ENCODE measurements around the gene PLET1.

PLET1 gene

DNA sequence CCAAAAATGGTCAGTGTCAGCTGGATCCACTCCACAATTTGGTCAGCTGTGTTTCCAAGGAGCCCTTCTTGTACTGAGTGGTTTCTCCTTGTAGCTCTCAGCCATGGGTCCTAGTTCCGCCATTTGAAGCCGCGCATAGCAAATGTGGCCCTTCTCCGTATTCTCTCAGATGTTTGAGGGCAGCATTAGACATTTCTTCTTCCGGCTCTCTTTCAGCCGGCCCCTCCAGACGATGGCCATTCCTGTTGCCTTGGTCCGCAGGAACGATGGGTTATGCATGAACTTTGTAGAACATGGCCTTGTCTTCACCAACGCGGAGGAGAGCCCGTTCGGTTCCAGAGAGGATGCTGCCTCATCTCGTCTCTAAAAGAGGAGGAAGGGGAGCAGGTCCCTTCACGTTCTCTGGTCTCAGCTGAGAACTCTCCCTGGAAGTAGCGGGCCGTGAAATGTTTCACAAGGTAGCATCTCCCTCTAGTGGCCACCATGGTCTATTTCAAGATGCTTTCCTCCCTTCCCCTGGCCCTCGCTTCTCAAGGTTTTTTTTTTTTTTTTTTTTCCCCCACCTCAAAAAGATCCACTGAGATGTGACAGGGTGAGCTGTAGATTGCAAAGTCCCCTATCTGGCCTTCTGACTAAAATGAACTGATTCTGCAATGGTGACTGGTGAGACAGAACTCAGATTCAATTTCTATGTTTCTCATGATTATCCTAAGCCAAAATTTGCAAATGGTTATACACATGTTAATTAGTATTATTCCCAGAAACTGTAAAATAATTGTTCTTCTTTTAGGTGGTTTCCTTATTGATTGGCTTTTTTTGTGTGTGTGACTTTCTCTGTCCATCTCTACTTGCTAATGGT, 19.8 kb upstream of the PLET1 start:
- DNase-seq: peak; percentile 95

DNA sequence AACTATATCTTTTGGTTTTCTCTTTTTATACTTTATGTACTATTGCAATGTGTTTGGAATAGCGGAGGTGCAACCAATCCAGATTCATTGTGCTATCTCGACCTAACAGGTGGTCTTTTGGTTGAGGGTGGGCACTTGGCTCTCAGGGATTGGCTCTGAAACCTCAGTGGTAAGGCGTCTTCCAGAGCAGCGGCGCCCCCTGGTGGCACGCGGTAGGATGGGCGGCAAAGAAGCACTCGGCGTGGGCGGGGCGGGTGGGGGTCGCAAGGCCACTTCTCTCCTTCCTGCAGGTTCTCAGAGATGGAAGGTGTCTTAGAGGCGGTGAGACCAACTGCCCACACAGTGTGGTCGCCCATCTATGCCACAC, 19.2 kb upstream of the PLET1 start:
- DNase-seq: peak; percentile 85

DNA sequence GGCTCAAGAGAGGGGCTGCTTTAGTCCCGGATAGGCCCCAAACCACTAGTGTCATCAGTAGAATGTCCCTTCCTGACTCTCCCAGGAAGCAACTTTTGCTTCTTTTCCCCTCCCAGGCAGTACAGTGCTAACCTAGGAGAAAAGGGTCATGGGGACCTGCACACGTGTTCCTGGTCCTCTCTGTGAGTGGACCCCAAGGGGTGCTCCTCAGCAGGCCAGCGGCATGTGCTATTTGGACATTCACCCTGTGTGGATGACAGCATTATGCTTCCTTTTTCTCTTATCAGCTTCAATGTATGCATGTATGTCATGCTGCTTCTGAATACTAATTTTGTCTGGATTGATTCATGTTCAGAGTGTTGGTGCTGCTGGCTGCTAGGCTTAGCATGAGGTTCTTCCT, 18.1 kb upstream of the PLET1 start:
- no peak for DNase-seq

DNA sequence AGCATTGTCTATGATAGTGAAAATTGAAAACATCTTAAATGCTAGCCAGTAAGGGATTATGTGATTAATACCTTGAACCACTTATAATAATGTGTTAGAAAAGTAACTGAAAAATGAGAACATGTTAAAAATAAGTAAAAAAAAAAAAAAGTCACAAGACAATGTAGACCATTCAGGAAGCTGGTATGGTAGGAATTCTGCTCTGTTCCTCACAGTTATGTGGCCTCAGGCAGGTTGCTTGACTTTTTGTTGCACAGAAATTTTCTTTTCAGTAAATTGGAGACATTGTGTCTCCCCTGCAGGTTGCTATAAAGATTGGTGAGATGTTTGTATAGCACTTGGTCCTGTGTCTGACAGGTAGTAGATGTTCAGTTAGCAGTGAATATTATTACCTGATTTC, 17.3 kb upstream of the PLET1 start:
- no peak for DNase-seq

DNA sequence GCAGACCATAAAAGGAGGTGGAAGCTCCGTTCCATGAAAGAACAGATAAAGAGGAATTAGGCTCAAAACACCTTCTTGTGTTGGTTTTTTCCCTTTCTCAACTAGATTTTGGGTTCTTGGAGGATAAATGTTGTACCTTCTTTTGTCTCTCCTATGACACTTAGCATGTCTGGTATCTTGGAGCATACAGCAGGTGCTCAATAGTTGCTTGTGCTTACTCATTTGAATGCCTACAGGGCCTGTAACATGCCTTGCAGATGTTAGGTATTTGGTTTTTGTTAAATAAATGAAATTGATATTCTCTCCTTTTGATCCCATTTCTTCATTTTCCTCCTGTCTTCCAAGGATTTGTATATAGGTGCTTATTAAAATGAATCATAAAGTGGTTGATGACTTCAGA, 16.4 kb upstream of the PLET1 start:
- DNase-seq: no peak

DNA sequence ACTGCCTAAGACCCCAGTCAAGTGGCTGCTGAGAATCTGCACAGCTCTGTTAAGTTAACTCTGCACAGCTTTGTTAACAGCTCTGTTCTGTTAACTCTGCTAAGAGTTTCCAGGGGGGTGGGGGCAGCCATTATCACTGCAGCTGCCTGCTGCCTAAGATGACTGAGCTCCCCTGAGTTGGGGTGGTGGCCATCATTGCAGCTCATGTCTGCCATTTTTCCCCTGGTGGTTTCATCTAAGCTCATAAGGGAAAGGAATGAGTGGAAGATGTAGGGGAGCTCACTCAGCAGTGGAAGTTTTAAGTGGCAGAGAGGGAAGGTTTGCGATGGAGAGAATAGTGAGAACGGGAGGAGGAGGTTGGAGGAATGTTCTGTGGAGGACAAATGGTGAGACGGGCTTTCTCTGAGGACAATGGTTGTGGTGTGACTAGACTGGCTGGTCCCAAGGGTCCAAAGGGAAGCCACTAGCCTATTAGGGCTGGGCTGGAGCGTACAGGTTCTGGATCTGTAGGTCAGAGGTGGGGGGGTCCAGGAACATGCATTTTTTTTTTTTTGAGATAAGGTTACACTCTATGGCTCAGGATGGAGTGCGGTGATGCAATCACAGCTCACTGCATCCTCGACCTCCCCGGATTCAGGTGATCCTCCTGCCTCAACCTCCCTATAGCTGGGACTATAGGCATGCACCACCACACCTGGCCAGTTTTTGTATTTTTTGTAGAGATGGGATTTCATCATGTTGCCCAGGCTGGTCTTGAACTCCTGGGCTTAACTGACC, 13.5 kb upstream of the PLET1 start:
- DNase-seq: no peak

DNA sequence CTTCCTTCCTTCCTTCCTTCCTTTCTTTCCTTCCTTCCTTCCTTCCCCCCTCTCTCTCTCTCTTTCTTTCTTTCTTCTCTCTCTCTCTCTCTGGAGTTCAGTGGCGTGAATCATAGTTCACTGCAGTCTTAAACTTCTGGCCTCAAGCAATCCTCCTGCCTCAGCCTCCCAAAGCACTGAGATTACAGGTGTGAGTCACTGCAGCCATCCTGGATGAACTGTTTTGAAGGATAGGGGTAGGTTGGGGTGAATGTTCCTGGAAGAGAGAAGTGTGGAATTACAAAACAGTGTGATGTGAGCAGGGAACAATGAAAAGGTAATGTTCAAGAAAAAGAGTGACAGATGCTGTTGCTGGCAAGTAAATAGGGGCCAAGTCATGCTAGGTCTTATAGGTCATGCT, 12.4 kb upstream of the PLET1 start:
- no peak for DNase-seq

DNA sequence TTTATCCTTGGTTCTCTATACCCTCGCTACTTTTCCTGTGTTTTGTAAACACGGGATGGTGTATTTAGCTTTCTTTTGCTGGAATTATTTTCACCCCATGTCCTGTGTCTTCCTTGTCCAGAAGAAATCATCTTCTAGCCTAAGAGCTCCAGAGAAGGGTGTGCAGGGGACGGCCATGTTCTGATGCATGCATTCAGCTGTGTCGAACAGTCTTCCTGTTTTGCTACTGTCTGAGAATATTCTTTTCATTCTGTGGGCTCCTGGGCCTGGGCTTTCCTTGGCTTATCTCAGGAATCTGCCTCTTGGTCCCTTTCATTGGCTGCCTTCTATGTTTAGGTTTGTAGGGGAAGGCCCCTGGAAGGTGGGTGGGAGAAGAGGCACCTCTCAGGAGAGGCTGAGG, 10.6 kb upstream of the PLET1 start:
- no peak for DNase-seq

DNA sequence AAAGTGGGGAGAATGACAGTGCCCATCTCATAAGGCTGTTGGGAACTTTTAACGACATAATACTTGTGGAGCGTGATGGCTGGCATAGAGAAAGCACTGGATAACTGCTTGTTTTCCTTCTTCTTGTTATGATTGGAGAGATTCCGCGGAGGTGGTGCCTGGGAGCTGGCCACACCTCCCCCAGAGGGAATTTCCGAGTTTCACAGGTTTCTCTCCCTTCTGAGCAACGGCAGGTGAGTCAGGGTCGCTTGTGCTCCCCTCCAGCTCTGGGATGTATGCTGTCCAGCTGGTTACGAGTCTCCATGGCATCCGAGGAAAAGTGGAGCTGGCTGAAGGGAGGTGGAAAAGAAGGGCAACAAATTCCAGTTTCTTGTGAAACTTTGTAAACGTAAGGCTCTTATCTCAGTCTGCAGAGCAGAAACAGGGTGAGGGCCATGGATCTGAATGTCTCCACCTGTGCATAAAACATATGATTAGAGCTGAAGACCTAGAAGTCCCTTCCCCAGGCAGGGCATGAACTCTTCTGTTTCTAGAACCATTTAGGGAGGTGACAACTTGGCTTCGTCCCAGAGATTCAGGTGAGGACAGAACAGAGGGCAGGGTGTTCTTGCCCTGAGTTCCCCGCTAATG, 10.0 kb upstream of the PLET1 start:
- DNase-seq: no peak

DNA sequence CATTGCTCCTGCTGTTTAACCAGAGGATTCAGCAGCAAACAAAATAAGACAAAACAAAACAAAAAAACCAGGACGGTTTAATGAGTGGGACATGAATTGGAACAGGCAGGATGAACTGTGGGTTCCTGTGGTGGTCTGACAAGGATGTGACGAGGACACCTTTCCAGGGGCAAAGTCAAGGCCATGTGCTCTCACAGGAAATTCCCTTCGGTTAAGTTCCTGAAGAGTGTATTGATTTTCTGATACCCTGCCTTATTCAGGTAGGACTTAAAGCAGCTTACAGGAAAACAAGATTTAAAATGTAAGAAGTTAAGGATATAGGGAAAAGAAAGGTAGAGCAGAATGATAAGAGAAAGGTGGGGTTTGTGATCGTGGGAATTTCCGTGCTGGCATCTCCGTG, 8.5 kb upstream of the PLET1 start:
- DNase-seq: no peak

DNA sequence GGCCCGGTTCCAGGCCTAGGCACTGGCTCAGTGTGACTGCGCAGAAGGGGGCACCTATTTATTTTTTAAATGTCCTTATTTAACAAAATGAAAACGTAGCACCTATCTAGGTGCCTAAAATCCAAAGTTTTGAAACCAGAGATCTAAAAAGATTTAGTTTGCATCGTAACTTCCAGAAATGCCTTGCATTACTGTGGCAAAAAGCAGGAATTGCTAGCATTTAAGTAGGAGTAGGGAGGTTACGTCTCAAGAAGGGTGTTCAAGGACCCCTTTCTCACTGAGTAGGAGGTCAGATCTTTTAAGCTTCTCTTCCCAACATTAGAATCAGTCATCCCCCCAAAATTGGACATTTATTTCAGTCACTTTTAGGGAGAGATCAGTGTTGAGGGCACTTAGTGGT, 7.7 kb upstream of the PLET1 start:
- DNase-seq: no peak

DNA sequence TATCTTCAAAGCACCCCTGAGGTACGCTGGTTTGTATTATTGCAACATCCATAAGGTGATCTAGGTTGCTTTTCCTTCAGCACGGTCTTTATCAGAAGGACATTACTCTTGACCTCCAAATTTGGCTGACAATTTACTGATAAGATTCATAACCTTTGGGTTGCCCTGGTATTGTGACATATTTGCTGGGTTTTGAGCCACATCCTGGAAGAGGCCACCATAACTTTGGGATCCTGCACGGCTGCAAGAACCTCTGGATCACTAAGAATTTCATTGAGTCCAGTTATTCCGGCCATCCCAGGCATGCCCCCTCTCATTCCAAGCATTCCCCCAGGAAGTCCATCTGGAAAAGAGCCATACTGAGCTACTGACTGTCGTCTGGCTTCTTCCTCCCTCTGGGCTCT, 6.5 kb upstream of the PLET1 start:
- no peak for DNase-seq

DNA sequence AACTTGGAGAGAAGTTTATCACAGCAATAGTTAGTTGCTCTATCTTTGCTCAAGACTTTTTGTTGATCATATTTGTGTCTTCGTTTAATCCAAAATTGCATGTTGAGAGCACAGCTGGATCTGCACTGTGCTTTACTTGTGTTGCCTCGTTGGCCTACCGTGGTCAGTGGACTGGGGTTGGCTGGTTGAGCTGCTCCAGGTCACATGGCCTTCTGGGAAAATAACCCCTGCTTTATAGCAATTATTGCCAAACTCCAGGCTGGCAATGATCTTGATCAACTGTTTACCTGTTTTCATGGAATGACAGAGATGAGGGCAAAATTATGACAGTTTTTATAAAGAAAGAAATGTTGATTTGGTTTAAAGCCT, 5.7 kb upstream of the PLET1 start:
- DNase-seq: no peak

DNA sequence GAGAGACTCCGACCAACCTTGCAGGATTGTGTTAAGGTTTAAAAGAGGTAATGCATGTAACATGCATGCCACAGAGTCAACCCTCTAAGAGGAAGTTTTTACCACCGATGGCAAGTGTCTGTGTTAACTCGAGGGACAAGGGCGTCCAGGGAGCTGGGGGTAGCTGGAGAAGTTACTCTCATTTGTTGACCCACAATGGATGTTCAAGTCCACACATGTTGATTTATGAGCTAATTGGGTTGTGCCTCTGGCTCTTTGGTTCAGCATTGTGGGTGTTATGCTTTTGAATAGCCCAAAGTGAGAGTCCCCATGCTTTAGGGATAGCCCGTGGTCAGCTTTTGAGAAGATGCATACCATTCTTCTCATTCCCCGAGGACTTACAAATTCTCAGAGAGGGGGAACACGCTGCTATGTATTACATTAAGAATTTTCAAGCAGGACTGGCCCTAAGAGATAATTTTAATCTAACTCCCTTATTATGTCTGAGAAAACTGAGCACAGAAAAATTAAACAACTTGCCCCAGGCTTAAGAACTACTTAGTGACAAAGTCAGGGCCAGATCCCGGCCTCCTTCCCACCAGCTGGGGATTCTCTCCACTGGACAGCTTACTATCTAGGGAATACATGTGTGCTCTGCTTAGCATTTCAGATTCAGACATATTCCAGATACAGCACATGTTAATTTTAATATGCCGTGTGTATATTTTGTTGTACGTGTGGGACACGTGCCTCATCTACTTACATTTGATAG, 5.2 kb upstream of the PLET1 start:
- no peak for DNase-seq

DNA sequence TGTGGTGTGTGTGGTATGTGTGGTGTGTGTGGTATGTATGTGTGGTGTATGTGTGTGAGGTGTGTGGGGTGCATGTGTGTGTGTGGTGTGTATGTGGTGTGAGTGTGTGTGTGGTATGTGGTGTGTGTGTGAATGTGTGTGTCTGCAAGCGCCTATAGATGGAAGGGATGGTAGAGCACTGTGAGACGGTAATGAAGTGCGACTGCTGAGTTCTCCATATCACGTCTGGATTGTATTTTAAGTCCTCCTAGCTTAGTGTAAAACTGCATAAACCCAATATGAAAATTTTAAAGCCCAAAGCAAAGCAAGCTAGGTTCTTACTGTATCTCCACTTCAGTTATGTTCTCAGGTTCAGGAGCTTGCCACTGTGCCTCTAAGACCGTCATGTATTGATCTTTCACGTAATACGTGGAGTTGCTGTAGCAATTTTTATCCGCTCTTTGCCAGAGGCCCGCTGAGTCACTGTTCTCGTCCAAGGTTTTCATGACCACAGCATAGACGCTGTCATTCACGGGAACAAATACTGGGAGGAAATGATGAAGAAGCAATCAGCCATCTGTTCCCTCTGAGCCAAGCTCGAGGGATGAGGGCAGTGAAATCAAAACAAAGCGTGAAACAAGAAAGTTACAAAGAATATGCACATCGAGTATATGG, 5.5 kb downstream of the PLET1 start:
- peak; percentile 31 for DNase-seq

DNA sequence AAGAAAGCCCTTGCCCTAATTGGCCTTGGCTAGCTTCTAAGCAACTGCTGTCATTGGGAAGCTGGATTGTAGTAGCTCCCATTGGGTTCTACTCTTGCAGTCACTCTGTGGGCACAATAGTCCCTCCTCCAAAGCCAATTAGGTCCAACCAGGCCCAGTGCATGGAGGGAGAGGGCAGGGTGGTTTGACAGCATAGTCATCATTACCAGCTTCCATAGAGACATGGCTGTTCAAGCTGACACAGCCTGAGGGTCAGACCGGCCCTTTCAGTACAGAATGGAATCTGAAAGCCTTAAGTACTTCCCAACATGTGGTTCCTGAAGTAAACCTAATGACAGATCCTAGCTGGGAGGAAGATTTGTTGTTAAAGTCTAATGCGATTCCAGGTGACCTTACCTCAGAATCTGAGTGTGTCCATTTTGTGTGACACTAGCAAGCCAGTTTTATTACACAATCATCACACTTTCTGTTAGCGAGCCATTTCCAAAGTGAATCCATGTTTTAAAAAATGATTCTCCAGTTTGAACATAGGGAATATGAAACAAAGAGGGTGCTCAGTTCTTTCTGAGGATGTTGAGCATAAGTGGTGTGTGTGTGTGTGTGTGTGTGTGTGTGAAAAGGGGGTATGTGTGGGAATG, 6.9 kb downstream of the PLET1 start:
- no peak for DNase-seq

DNA sequence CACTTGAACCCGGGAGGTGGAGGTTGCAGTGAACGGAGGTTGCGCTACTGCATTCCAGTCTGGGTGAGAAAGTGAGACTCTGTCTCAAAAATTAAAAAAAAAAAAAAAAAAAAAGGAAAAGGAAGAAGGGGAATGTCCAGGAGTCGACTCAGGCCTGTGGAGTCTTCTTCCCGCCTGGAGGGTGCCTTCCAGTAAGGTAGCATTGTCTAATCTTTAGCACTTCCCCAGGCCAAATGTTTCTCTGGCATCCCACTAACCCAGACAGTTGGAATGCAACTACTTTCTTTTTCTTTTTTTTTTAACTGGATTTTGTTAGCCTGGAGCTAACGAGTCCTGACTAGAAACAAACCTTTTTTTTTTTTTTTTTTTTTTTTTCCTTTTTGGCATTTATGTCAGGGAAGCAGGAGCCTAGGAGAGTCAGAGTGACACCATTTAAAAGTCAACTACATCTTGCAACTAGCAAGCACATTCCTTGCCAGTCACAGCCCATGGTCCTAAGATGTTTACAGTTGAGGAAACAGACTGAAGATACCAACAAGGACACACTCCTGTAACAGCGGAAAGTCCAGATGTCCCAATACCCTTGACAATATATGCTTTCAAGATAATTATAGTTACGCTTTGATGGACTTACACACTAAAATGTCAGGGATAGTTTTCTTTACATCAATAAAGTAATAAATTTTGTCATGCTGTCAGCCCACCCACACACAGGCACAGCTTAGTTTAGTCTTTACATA, 10.6 kb downstream of the PLET1 start:
- DNase-seq: no peak

DNA sequence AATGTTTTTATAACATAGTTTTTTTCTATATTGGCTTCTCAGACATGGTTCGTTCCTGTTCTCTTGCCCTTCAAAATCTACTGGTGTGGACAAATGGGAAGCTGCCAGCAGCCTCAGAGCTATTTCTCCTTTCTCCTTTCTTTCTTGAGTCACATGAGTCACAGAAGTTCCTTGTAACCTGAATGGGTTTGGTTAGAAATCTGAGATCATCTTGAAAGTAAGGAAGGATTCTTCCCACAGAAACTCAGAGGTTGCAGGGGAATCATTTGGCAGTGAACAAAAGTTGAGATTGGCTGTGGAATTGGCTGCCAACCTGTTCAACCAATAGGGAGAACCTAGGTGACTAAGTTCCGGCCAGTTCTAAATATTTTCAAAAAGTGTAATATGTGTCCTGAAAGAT, 12.5 kb downstream of the PLET1 start:
- DNase-seq: no peak

DNA sequence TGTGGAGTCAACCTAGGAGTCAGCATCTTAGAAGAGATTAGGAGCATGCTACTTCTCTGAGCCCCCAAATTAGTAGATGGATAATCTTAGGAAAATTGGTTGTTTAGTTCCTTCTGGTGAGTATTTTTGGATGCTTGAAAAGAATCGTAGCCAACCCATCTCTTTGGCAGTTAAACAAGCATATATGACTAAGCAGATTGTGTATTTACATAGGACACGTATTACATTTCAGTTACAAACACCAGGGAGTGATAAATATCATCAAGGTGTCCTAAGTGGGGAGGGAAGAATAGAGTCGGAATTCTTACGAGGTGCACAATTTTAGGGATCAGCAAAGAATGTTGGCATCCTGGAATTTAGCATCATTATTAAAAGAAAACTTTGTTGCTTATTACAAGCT, 13.5 kb downstream of the PLET1 start:
- DNase-seq: no peak

DNA sequence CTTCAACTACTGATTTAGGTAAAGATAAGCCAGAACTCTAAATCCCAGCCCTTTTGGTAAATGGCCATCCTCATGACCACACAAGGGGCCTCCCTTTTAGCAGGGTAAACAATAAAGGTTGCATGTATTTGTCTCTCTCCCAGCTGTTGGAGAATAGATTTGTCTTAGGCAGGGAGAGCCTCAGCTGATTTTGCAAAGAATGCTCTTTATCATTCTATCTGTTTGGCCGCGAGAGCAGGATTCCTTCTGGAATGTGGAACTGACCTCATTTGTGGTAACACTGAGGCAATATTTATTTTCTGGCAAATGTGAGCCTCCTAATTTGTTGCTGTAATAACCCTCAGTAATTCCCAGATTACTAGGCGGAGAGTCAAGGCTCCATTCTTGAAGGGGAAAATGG, 19.2 kb downstream of the PLET1 start:
- no peak for DNase-seq

DNA sequence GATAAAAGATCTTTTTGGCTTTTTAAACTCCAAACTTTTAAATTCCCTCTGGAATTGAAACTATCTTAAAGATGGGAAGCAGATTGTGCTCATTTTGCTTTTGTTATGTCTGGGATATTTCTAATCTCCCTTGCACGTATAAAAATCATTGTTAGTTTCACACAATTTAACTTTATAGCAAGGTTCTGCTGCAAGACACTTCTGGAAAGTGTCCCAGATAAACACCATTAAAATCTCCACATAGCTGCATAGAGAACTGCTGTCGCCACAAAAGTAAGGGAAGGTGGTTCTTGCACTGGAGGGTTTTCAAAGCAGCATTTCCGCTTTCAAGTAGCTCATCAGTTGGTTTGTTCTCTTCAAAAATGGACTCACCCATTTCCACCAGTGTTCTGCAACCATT, 22.6 kb downstream of the PLET1 start:
- no peak for DNase-seq

DNA sequence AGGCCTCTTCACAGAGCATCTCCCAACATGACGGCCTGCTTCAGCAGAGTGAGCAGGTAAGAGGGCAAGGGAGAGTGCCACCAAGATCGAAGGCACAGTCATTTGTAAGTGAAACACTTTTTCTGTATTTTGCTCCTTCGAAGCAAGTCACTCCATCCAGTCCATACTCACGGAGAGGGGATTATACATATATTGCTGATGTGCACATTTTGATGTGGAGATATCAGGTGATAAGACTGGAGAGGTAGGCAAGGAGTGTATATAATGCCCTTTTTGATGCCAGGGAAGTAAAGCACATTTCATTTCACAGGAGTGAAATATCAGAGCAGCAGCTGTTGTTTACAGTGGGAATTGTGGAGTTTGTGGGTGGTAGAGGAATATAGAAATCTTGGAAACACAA, 23.2 kb downstream of the PLET1 start:
- DNase-seq: no peak
